Measurements from ENCODE around the gene SNX8.

SNX8 gene

DNA sequence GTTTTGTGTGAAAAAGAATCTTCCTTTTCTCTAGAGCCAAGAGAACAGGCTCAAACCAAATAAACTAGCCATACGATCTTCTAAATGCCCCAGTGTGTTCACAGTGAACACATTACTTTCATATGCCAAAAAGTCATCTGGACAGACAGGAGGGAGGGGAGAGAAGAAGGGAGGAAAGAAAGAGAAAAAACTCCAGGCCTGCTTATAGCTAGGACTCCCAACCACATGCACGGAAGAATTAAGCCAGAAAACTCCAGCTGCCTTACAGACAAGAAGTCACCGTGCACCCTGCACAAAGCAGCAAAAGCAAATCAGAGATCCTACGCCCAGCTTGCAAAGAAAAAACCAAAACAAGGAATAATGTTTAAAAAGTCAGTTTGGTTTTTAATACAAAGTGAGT is 34.3 kb downstream of the SNX8 start:
- TF ChIP-seq, protein P1, sequence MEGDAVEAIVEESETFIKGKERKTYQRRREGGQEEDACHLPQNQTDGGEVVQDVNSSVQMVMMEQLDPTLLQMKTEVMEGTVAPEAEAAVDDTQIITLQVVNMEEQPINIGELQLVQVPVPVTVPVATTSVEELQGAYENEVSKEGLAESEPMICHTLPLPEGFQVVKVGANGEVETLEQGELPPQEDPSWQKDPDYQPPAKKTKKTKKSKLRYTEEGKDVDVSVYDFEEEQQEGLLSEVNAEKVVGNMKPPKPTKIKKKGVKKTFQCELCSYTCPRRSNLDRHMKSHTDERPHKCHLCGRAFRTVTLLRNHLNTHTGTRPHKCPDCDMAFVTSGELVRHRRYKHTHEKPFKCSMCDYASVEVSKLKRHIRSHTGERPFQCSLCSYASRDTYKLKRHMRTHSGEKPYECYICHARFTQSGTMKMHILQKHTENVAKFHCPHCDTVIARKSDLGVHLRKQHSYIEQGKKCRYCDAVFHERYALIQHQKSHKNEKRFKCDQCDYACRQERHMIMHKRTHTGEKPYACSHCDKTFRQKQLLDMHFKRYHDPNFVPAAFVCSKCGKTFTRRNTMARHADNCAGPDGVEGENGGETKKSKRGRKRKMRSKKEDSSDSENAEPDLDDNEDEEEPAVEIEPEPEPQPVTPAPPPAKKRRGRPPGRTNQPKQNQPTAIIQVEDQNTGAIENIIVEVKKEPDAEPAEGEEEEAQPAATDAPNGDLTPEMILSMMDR (IDR thresholded peaks at IDR 0.05; ENCODE audit: borderline replicate concordance, insufficient read depth, low read depth, low read length), result no peak
- H3K4me3 ChIP-seq (ENCODE audit: low read depth, low read length), result no peak overlapping the region

DNA sequence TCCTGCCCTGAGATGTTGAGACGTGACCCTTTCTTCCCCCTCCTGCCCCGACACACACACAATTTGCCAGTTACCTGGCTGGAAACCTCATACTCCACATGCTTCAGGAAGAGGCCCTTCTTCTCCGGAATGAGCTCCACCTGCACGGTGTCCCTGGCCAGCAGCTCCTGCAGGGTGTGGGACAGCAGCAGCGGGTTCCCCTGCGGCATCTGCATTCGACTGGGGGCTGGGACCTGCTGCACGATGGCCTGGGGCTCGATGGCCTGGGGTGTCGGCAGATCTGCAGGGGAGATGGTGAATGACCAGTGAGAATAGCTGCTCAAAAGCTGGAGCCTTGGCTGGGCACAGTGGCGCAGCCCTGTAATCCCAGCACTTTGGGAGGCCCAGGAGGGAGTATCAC is 36.2 kb downstream of the SNX8 start:
- TF ChIP-seq, protein P1 (IDR thresholded peaks at IDR 0.05; ENCODE audit: borderline replicate concordance, insufficient read depth, low read depth, low read length), result no peak
- H3K4me3 ChIP-seq (ENCODE audit: low read depth, low read length), result no peak overlapping the region

DNA sequence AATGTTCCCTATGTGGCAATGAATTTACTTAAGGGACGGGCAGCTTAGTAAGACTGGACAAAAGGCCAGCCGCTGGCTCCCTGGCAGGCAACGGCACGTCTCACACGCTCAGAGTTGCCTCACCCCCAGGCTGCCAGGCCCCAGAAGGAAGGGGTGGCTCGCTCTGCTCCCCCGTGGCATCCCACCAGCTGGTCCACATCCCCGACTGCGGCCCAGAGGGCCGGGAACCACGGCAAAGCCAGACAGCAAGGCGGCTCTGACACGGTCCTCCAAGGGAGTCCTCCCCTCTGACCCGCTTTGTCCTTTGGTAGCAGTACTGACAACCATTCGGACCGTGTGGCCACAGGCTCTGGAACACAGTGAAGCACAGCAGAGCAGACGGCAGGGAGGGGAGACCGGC is 38.1 kb downstream of the SNX8 start:
- TF ChIP-seq, protein P1 (IDR thresholded peaks at IDR 0.05; ENCODE audit: borderline replicate concordance, insufficient read depth, low read depth, low read length), result no peak
- H3K4me3 ChIP-seq (ENCODE audit: low read depth, low read length), result no peak overlapping the region

DNA sequence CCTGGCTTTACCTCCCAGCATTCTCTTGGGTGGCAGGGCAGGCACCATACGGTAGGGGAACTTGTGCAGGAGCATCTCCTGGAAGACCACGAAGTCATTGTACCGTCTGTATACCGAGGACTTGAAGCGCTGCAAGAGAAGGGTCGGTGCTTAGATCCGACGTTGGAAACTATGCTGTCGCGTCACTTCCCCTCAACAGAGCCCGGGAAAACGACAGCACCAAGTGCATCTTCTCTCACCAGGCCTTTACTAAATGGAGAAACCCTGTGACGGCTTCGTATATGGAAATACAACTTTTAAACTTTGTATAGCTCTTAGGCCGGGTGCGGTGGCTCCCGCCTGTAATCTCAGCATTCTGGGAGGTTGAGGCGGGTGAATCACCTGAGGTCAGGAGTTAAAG is 39.1 kb downstream of the SNX8 start:
- no peak overlapping the region for H3K4me3 ChIP-seq (ENCODE audit: low read depth, low read length)
- TF ChIP-seq, protein P1 (IDR thresholded peaks at IDR 0.05; ENCODE audit: borderline replicate concordance, insufficient read depth, low read depth, low read length), result no peak

DNA sequence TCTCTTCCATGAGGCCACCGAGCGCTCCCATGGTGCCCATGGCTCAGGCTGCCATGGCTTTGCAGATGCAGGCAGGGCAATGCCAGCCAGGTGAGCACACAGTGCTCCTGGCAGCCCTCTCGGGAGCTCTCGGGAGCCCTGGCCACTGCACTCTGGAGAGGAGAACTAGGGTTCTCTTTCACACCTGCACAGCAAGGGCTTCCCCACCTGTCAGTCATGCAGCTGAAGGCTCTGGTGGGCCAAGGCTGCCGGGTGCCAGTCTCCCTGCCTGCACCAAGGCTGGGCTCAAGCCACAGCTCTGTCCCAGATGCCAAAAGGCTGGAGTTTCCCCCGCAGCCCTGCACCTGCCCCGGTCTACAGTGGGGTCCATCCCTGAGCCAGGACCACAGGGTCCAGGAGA is 39.6 kb downstream of the SNX8 start:
- TF ChIP-seq, protein P1 (IDR thresholded peaks at IDR 0.05; ENCODE audit: borderline replicate concordance, insufficient read depth, low read depth, low read length), result no peak
- no peak overlapping the region for H3K4me3 ChIP-seq (ENCODE audit: low read depth, low read length)

DNA sequence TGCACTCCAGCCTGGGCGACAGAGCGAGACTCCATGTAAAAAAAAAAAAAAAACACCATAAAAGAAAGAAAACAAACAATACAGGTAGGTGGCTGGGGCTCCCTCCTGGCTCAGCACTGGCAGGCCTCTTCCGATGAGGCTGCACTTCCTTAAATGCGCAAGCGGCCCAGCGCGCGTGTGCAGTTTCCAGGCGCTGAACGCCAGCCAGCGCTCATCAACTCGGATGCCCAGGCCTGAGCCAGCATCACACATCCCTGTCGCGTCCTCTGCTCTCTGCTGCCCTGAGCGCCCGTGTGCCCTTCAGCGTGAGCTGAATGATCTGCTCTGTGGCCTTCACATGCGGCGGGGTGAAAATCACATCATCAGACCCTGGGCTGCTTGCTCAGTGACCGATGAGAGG is 40.4 kb downstream of the SNX8 start:
- TF ChIP-seq, protein P1 (IDR thresholded peaks at IDR 0.05; ENCODE audit: borderline replicate concordance, insufficient read depth, low read depth, low read length), result no peak
- no peak overlapping the region for H3K4me3 ChIP-seq (ENCODE audit: low read depth, low read length)

DNA sequence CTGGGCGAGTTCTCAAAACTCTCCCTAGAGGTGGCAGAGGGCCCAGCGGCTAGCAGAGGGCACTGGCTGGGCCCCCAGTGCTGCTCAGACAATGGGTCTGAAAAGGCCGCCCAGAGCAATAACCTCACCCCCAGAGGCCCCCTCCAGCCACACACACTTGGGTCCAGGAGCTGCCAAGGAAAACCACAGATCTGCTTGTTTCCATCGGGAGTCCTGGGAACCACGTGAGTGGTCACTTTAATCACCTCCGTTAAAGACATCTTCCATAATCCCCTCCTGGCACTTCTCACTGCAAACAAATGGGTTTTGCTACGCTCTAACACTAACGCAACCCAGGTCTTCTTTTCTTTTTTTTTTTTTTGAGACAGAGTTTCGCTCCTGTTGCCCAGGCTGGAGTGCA is 42.2 kb downstream of the SNX8 start:
- H3K4me3 ChIP-seq (ENCODE audit: low read depth, low read length), result no peak overlapping the region
- TF ChIP-seq, protein P1 (IDR thresholded peaks at IDR 0.05; ENCODE audit: borderline replicate concordance, insufficient read depth, low read depth, low read length), result no peak

All from GM12875 (cell line).